ENCODE data around the gene SH3GL1. TPM values are rescaled to one million over a fixed set of nuclear protein-coding genes. Genes with fewer than 3 reads are reported as not detected.

Gene SH3GL1
- total RNA-seq, 2 donors from 2014 or later, result 47.0 to 50.8 TPM

DNA sequence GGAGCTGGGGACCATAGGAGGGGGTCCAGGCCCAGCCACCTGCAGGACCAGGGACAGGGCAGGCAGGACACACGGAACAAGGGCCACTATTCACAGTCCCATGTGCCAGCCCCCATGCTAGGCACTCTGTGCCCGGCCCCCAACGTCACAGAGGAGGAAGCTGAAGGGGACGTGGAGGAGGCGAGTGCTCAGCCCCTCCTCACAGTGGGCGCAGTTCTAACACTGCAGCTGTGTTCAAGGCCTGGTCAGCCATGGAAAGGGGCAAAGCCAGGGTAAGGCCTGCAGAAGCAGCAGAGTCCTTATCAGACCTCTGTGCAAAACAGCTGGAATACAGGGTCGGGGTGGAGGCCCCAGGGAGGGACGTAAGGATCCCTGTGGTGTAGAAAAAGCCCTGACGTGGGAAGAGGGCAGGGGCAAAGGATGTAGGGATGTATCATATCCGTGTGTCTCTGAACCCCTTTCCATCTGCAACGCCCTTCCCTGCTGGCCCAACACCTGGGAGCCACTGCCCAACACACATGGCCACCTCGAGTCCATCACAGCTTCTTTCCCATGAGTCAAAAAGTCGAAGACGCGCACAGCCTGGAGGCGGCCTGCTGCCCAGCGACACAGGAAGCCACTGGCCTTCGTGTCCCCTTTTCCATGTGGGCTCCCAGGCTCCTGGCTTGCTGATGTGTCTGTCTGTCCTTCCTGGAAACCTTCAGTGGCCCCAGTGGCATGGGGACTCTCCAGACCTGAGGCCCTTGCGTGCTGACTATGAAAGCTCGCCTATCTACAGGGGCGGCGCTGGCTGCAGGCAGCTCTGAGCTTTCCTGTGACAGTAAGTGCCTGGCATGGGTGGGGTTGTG, 28.0 kb downstream of the SH3GL1 start:
- no peak for ATAC-seq

DNA sequence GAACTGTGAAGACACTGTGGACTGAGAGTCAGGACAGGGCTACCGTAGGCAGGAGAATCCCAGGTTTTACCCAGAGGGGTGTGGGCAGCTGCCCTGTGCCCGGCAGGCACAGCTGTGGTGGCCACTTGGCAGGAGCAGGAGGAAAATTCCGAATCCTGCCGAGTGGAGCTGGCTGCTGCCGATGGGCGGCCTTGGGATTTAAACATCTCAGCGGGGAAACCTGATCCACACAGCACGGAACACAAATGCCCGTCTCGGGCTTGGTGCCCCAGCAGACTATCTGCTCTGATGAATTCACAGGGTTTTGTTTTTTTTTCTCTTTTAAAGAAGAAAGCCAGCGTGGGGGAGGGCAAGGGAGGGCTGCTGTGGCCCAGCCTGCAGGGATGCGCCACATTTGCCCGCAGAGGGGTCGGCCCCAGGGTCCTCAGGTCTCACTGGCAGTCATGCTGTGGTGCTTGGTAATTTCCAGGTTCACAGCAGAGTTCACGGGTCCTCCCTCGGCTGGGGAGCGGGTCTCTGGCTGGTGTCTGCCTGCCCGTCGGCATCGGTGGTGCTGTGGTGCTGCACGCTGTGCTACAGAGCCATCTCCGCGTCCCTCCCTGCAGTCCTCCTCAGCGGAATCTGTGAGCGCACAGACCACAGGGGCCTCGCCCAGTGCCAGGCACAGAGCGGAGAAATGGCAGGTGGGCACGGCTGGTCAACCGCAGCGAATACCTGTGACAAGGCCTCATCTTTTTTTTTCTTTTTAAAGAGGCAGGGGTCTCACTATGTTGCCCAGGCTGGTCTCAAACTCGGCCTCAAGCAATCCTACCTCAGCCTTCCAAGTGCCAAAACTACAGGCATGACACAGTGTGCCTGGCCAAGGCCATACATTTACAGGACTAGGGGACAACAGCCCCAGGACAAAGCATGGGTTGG, 28.8 kb downstream of the SH3GL1 start:
- H3K27me3 Mint-ChIP-seq, result no peaks in the 10 kb centered on the region
- peaks cover 35 to 44% of the 10 kb centered on the region in 2 donors for H3K4me1 Mint-ChIP-seq (ENCODE audit: low read depth in 2 of 2)
- no peak overlapping the region for H3K4me3 Mint-ChIP-seq
- peak overlapping the region; percentile 80 to 93 for H3K27ac Mint-ChIP-seq
- ATAC-seq (no peak), DNase-seq (ENCODE audit: low spot score) (no peak)
- H3K9me3 Mint-ChIP-seq, result no peaks in the 10 kb centered on the region
- no peaks in the 10 kb centered on the region for H3K36me3 Mint-ChIP-seq

More for the DNA sequence above, 28.0 kb downstream of the SH3GL1 start:
- Mint-ChIP-seq H3K36me3 (no peaks in the 10 kb centered on the region), H3K27me3 (no peaks in the 10 kb centered on the region), H3K4me1 (ENCODE audit: low read depth in 2 of 2) (peaks cover 39 to 49% of the 10 kb centered on the region in 2 donors), H3K9me3 (no peaks in the 10 kb centered on the region), H3K4me3 (no peak overlapping the region), H3K27ac (peak overlapping the region in 1 of 2 donors; percentile 27)
- no peak for DNase-seq (ENCODE audit: low spot score)

DNA sequence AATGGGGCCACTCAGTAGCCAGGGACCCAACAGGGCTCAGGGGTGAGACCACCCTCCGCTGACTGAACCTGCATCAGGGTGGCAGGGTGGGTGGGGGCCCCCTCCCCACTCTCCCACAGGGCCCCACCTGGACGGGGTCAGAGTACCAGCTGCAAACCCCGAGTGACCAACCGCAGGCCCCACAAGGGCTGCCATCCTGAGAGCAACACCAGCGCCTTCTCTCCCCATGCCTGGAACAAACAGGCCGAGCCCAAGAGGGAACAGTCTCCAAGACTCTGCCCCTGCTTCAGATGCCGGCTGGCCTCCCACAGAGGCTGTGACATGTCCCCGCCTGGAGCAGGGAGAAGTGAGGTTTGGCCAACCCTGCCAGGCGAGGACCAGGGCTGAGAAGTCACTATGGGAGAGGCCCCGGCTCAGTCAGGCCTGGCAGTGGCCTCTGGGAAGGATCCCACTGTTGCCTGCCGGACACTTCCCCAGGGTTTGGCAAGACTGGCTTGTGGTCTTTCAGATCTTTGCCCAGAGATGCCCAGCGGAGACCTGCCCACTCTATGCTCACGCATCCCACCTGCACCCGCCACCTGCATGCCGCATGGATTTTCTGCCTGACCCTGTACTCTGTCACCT, 29.8 kb downstream of the SH3GL1 start:
- Mint-ChIP-seq H3K4me1 (ENCODE audit: low read depth in 2 of 2) (peaks cover 30 to 36% of the 10 kb centered on the region in 2 donors), H3K27ac (peak overlapping the region; percentile 93), H3K9me3 (no peaks in the 10 kb centered on the region), H3K27me3 (no peaks in the 10 kb centered on the region), H3K4me3 (peak overlapping the region; percentile 78), H3K36me3 (no peaks in the 10 kb centered on the region)
- DNase-seq (ENCODE audit: low spot score) (no peak), ATAC-seq (no peak)

DNA sequence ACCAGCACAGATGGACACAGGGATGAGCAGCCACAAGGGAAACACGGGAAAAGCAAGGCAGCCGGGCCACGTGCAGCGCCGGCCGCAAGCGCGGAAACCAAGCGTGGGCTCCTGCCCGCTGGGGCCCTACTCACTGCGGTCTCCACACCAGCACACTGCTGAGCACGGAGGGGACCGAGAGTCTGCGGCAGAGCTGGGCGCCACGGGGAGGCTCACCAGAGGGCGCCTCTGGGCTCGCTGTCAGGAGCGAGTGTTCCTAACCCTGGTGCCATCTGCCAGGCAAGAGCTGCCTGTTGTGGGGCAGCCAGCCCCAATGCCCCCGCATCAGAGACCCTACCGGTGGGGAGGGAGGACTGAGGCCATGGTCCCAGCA, 30.5 kb downstream of the SH3GL1 start:
- Mint-ChIP-seq H3K27me3 (no peaks in the 10 kb centered on the region), H3K9me3 (no peaks in the 10 kb centered on the region), H3K27ac (peak overlapping the region; percentile 93), H3K4me1 (ENCODE audit: low read depth in 2 of 2) (peaks cover 30 to 35% of the 10 kb centered on the region in 2 donors), H3K36me3 (no peaks in the 10 kb centered on the region), H3K4me3 (peak overlapping the region; percentile 78)
- DNase-seq (ENCODE audit: low spot score) (peak; percentile 91), ATAC-seq (peak; percentile 90)

DNA sequence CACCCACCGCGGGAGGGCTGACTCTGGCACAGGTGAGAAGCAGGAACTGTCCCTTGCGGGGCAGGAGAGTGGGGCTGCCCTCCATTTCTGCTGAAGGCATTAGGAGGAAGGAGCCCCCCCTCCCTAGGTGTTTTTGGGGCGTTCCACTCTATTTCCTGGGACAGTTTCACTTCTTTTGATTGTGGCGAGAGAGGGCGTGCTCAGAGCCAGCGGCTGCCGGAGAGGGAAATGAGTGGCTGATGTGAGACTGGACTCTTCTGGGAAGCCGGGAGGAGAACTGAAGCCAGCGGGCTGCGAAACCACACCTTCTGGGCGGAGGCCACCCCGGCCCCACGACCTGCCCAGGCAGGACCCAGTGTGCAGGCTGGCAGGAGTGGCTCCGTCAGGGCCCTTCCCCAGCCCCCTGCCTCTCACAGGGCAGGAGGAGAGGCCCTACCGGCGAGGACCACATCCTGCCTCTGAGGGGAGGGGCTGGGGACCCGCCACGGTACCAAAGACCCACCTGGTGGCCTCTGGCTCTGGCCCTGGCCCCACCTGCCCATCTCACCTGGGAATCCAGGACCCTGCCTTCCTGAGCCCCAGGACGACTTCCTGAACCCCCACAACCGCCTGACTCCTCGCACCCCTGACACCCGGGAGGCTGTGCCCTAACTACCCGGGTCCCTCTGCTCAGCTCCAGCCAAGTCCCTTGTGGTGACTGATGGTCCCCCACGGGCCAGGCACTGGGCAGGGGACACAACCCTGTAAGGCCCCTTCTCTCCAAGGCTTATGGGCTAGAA, 31.0 kb downstream of the SH3GL1 start:
- Mint-ChIP-seq H3K4me1 (ENCODE audit: low read depth in 2 of 2) (peaks cover 30 to 35% of the 10 kb centered on the region in 2 donors), H3K4me3 (peak overlapping the region; percentile 78), H3K27ac (peak overlapping the region; percentile 93), H3K36me3 (no peaks in the 10 kb centered on the region), H3K9me3 (no peaks in the 10 kb centered on the region), H3K27me3 (no peaks in the 10 kb centered on the region)
- DNase-seq (ENCODE audit: low spot score), result peak; percentile 86
- peak; percentile 77 to 80 for ATAC-seq

DNA sequence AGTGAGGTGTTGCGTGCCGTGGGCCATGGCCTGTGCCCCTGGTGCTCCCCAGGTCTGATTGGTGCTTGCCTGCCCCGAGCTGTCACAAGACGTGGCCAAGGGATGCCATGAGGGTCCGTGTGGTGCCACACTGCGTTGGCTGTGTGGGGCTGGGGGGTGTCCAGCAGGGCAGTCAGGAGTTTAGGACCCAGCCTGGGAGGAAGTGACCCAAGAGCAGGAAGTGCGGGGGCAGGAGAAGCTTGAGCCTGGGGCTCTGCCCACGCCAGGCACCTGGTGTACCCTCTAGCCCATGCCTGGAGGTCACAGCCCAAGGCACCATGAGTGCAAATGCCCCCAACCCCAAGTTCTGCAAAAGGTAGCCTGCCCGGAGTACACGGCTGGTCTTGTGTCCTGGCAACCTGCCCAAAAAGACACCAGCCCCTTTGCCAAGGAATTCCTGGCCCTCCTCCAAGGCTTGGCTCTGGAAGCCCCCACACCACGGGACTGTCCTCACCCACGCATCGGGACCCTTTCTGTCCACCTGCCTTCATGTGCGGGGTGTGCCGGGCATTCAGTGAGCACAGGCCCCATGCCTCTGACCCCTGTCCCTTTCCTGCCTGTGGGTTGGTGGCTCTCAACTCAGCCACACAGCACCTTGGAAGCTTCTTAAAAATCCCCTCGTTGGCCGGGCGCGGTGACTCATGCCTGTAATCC, 32.1 kb downstream of the SH3GL1 start:
- no peaks in the 10 kb centered on the region for H3K36me3 Mint-ChIP-seq
- H3K27me3 Mint-ChIP-seq, result no peaks in the 10 kb centered on the region
- H3K4me3 Mint-ChIP-seq, result peak overlapping the region; percentile 78
- peaks cover 24 to 30% of the 10 kb centered on the region in 2 donors for H3K4me1 Mint-ChIP-seq (ENCODE audit: low read depth in 2 of 2)
- DNase-seq (ENCODE audit: low spot score) (peak; percentile 75), ATAC-seq (peak in 1 of 2 donors; percentile 17)
- H3K9me3 Mint-ChIP-seq, result no peaks in the 10 kb centered on the region
- H3K27ac Mint-ChIP-seq, result peak overlapping the region; percentile 93

DNA sequence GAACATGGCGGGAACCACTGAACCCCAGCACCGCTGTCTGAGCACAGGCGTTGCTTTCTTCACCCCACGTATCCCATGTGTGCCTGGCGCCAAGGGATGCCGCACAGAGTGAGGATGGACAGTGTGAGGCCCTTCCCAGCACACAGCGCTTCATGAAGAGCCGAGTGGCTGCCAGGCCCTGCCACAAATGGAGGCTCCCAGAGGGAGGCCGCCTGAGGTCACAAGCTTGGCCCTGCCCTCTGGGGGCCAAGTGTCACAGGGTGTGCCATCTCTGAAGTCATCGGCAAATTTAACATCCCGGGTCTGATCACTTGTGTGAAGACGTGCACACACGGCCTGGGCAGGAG, 32.6 kb downstream of the SH3GL1 start:
- no peaks in the 10 kb centered on the region for H3K9me3 Mint-ChIP-seq
- ATAC-seq (no peak), DNase-seq (ENCODE audit: low spot score) (no peak)
- H3K4me1 Mint-ChIP-seq (ENCODE audit: low read depth in 2 of 2), result peaks cover 24 to 30% of the 10 kb centered on the region in 2 donors
- no peaks in the 10 kb centered on the region for H3K27me3 Mint-ChIP-seq
- peak overlapping the region; percentile 93 for H3K27ac Mint-ChIP-seq
- H3K36me3 Mint-ChIP-seq, result no peaks in the 10 kb centered on the region
- H3K4me3 Mint-ChIP-seq, result no peak overlapping the region

DNA sequence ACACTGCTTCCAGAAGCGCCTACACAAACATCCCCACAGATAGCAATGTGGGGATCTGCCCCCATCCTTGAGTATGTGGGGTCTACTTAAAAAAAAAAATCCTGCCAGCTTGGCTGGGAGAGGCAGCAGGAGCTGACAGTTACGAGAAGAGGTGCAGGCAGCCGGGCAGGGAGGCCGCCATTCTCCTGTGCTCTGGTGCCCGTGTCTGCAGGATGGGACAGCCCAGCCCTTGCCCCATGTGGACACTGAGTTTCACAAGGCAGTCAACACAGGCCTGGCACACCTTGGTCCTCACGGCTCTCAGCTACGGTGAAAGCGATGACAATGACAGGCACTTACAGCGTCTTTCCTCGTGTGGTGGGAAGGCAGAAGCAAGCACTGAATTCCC, 33.0 kb downstream of the SH3GL1 start:
- Mint-ChIP-seq H3K27ac (peak overlapping the region; percentile 93), H3K27me3 (no peaks in the 10 kb centered on the region), H3K4me1 (ENCODE audit: low read depth in 2 of 2) (peaks cover 24 to 30% of the 10 kb centered on the region in 2 donors), H3K9me3 (no peaks in the 10 kb centered on the region), H3K4me3 (no peak overlapping the region), H3K36me3 (no peaks in the 10 kb centered on the region)
- ATAC-seq, result no peak
- no peak for DNase-seq (ENCODE audit: low spot score)

DNA sequence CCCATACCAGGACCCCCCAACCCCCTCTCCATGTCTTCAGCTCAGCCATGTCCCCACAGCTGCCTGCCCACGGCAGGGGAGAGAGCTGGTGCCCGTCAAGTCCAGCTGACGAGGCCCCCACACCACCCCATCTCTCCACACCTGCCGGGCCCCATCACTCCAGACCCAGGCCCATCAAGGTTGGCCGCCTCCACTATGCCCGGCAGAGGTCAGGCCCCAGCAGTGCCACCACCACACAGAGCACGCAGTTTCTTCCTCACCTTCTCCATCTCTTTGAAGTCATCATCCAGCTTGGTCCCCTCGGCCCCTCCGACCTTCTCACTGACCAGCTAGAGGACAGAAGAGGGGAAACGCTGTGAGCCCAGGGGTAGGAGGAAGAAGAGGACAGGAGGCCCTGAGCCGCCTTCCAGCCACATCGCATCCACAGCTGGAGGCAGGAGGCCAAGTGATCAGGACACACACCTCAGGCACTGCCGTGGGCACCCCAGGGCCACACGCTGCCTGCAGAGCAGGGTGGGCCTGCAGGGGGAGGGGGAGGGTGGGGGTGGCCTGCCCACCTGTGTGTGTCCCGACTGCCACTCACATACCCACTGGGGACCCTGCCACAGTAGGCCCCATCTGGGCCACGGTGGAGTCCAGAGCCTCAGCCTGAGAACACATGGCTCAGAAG, 33.5 kb downstream of the SH3GL1 start:
- Mint-ChIP-seq H3K4me3 (no peak overlapping the region), H3K9me3 (no peaks in the 10 kb centered on the region), H3K27ac (peak overlapping the region; percentile 93), H3K36me3 (no peaks in the 10 kb centered on the region), H3K4me1 (ENCODE audit: low read depth in 2 of 2) (peaks cover 24 to 27% of the 10 kb centered on the region in 2 donors), H3K27me3 (no peaks in the 10 kb centered on the region)
- ATAC-seq, result no peak
- no peak for DNase-seq (ENCODE audit: low spot score)

DNA sequence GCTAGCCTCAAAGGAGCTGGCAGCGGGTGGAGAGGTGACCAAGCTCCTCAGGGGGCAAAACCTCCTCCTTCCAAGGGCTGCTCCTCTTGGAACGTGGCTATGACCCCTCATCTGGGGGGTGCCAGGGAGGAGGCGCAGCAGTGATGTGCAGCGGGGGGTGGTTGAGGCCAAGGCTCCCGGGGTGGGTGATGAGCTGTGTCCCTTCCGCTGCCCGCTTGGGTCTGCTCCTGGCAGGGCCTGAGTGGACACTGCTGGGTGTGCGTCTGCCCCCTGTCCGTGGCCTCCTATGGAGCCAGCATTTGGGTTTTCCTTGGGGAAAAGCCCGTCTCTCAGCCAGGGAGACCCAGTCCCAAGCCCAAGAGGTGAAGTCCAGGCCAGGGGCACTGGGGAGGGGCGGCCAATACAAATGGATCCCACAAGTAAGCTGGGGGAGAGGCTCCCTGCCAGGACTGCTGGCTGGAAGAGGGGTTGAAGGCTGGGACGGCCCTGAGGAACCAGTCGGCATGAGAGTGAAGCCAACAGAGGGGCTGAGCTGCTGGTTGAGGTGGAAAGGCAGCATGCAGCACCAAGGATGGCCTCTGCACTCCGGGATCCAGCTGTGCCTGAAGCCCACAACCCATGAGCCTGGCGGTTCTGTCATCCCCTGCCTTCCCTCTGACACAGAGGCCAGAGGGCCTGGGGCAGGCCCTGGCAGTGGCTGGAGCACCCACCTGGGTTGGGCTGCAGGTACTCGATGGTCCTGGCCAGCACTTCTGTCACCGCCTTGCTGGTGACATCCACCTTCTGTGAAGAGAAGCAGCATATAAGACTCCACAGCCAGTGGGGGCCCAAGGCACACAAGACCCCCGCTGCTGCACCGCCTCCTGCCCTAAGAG, 34.3 kb downstream of the SH3GL1 start:
- no peak for ATAC-seq

DNA sequence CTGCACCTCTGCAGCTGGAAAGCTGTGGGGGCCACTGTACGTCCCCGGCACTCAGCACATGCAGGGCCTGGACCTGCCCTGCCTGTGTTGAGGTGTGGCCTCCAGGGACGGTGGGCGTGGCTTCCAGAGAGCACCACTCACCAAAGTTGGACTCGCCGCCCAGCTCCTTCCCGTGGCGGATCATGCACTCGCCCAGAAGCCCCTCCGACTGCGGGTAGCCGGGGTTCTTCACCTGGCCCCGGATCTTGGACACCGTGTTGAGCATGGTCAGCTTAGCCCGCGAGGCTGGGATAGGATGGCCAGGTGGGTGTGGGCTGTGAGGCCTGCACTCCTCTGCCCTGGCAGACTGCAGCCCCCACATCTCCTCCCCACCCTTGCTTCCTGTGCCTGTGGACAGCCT, 35.0 kb downstream of the SH3GL1 start:
- H3K4me1 Mint-ChIP-seq (ENCODE audit: low read depth in 2 of 2), result peaks cover 15 to 23% of the 10 kb centered on the region in 2 donors
- H3K9me3 Mint-ChIP-seq, result no peaks in the 10 kb centered on the region
- H3K4me3 Mint-ChIP-seq, result no peak overlapping the region
- no peaks in the 10 kb centered on the region for H3K27me3 Mint-ChIP-seq
- ATAC-seq (no peak), DNase-seq (ENCODE audit: low spot score) (no peak)
- H3K36me3 Mint-ChIP-seq, result no peaks in the 10 kb centered on the region
- H3K27ac Mint-ChIP-seq, result peak overlapping the region in 1 of 2 donors; percentile 93

More for the DNA sequence above, 34.3 kb downstream of the SH3GL1 start:
- Mint-ChIP-seq H3K27me3 (no peaks in the 10 kb centered on the region), H3K27ac (peak overlapping the region in 1 of 2 donors; percentile 93), H3K36me3 (no peaks in the 10 kb centered on the region), H3K4me1 (ENCODE audit: low read depth in 2 of 2) (peaks cover 22 to 26% of the 10 kb centered on the region in 2 donors), H3K4me3 (no peak overlapping the region), H3K9me3 (no peaks in the 10 kb centered on the region)
- no peak for DNase-seq (ENCODE audit: low spot score)

Data from natural killer cell treated with Interleukin-12 subunit alpha and Interleukin-12 subunit beta and Interleukin-15 and Interleukin-18, amount 100 ng/mL, for 72 hours (primary cell).